Body of pancreas (tissue), 4 donors: Measurements from ENCODE around the gene SLC6A3. TPM values are rescaled to one million over a fixed set of nuclear protein-coding genes. Genes with fewer than 3 reads are reported as not detected.

ENCODE experiments used
- ATAC-seq: fragments of 150-250 bp; one replicate; pipeline ENCODE4 v1.9.1; 2016
- DNase-seq, 4 donors: peaks; one replicate each; pipeline ENCODE4 v3.0.0-alpha.2; 2019
- H3K27ac ChIP-seq, 4 donors: fragments of 200-600 bp; sonication (generic); 1 replicate in 3 of 4; 2 replicates in 1 of 4; pipeline versions ENCODE4 v1.5.1 to v1.6.1; 2016 to 2019; ENCODE audit warnings: mild to moderate bottlenecking in 1 of 4, mixed read lengths in 1 of 4, moderate library complexity in 1 of 4
- H3K27me3 ChIP-seq, 2 donors: fragments of 200-600 bp; sonication (generic); one replicate each; pipeline ENCODE4 v1.6.0; 2016; ENCODE audit warnings: mild to moderate bottlenecking in 1 of 2
- H3K36me3 ChIP-seq, 2 donors: fragments of 200-600 bp; sonication (generic); replicated peaks in 1 of 2; 2 replicates each; pipeline ENCODE4 v1.5.1; 2016; ENCODE audit warnings: low read depth in 2 of 2; ENCODE audit not compliant: insufficient read depth in 1 of 2
- H3K4me1 ChIP-seq: fragments of 200-600 bp; sonication (generic); one replicate; pipeline ENCODE4 v1.6.0; 2016
- H3K4me3 ChIP-seq, 2 donors: fragments of 200-600 bp; sonication (generic); 1 replicate in 1 of 2; 2 replicates in 1 of 2; pipeline ENCODE4 v1.5.1; 2016 to 2019
- H3K9me3 ChIP-seq, 3 donors: fragments of 200-600 bp; sonication (generic); 1 replicate in 2 of 3; 2 replicates in 1 of 3; pipeline ENCODE4 v1.5.1; 2016
- CTCF ChIP-seq, 7 experiments: fragments of 450-650 bp in 4 of 7; fragments of 200-600 bp in 3 of 7; sonication (generic) in 3 of 7; IDR thresholded peaks; one replicate each; pipeline ENCODE4 v1.5.1; 2016 to 2019; ENCODE audit warnings: antibody characterized with exemption in 7 of 7
- POLR2A ChIP-seq, 3 donors: fragments of 450-650 bp; IDR thresholded peaks; one replicate each; pipeline ENCODE4 v1.6.1; 2016; ENCODE audit warnings: antibody characterized with exemption in 3 of 3, mild to moderate bottlenecking in 2 of 3
- WGBS, 2 donors: methylation state at CpG; one replicate each; pipeline ENCODE4 v1.1.5; 2017; 5-methylcytosine and 5-hydroxymethylcytosine counted together
- intact Hi-C: fragments of 100-400 bp; cut with DNase I; formaldehyde crosslinking; loops from one replicate; pipeline ENCODE4 v1.15.1; 2023
- total RNA-seq, 2 donors: library from RNA; depleted of rRNA; stranded (reverse); fragments of >200 nt; gene quantifications; one replicate each; pipeline ENCODE4 v1.1.0, GENCODE V29; 2016

The SLC6A3 gene
- total RNA-seq, 2 donors from 2014 or later = not detected

- ATAC-seq (no peak), DNase-seq (no peak)
- Histone ChIP-seq H3K4me1 (no peaks in the 10 kb centered on the region), H3K27ac (no peak overlapping the region), H3K27me3 (no peaks in the 10 kb centered on the region), H3K4me3 (no peak overlapping the region), H3K9me3 (no peaks in the 10 kb centered on the region), H3K36me3 (peaks cover 0 to 5% of the 10 kb centered on the region in 2 donors)
- 90 to 92% methylated on average over 16 to 18 of the region's 18 CpGs for WGBS, 2 donors
- intact Hi-C loops = no loop called here
- no peak for TF ChIP-seq POLR2A (IDR thresholded peaks at IDR 0.05)
- no peak for TF ChIP-seq CTCF (IDR thresholded peaks at IDR 0.05)
These were observed 44.5 kb upstream of the SLC6A3 start for GRCh38 chr5:1489754-1490153.

- H3K9me3 ChIP-seq = no peaks in the 10 kb centered on the region
- H3K4me3 ChIP-seq = no peak overlapping the region
- no peaks in the 10 kb centered on the region for H3K27me3 ChIP-seq
- DNase-seq (peak in 1 of 4 donors; percentile 31), ATAC-seq (no peak)
- peaks cover 0 to 5% of the 10 kb centered on the region in 2 donors for H3K36me3 ChIP-seq
- TF ChIP-seq CTCF (IDR thresholded peaks at IDR 0.05) = no peak
- TF ChIP-seq POLR2A (IDR thresholded peaks at IDR 0.05) = no peak
- H3K4me1 ChIP-seq = no peaks in the 10 kb centered on the region
- 86 to 88% methylated on average over 10 to 14 of the region's 14 CpGs for WGBS, 2 donors
- no peak overlapping the region for H3K27ac ChIP-seq
- intact Hi-C loops = no loop called here
These were observed 43.8 kb upstream of the SLC6A3 start for GRCh38 chr5:1488882-1489680.

GRCh38 chr5:1487079-1487764 is 42.0 kb upstream of the SLC6A3 start:
- 87 to 90% methylated on average over 12 to 27 of the region's 27 CpGs for WGBS, 2 donors
- intact Hi-C loops = no loop called here
- Histone ChIP-seq H3K4me3 (no peak overlapping the region), H3K27me3 (no peaks in the 10 kb centered on the region), H3K27ac (no peak overlapping the region), H3K4me1 (no peaks in the 10 kb centered on the region), H3K36me3 (peaks cover 0 to 5% of the 10 kb centered on the region in 2 donors), H3K9me3 (no peaks in the 10 kb centered on the region)
- ATAC-seq (no peak), DNase-seq (no peak)
- TF ChIP-seq POLR2A (IDR thresholded peaks at IDR 0.05) = no peak
- TF ChIP-seq CTCF (IDR thresholded peaks at IDR 0.05) = no peak

DNA sequence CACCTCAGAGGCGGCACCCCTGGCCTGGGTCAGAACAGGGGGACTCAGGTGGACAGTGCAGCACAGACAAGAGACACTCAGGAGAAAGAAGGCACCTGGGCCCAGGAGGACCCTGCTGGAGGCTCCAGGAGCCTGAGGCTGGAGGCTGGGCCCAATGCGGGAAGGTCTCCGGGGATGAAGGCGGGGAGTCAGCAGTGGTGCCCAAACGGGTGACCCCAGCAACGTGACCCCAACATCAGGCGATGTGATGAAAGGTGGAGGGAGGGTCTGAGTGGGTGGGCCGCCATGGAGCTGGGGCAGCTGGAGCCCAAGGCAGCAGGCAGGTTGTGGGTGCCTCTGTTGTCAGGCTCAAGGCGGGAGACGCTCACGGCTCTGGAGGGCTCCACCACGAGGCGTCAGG is 41.0 kb upstream of the SLC6A3 start:
- intact Hi-C loops = no loop called here
- ATAC-seq (no peak), DNase-seq (no peak)
- peaks cover 0 to 5% of the 10 kb centered on the region in 2 donors for H3K36me3 ChIP-seq
- H3K4me3 ChIP-seq = no peak overlapping the region
- WGBS, 2 donors = 98% methylated on average over 12 of the region's 13 CpGs; no CpG with 5 or more reads in 1 of the 2 donors
- no peaks in the 10 kb centered on the region for H3K9me3 ChIP-seq
- H3K27me3 ChIP-seq = no peaks in the 10 kb centered on the region
- TF ChIP-seq CTCF (IDR thresholded peaks at IDR 0.05) (no peak), POLR2A (IDR thresholded peaks at IDR 0.05) (no peak)
- no peaks in the 10 kb centered on the region for H3K4me1 ChIP-seq
- H3K27ac ChIP-seq = no peak overlapping the region
